ENCODE results near the gene SETDB2. TPM values are rescaled to one million over a fixed set of nuclear protein-coding genes. Genes with fewer than 3 reads are reported as not detected.

SETDB2 gene
- total and polyA plus RNA-seq, 2 of the 13 experiments (the other 11 are each of a cell fraction or from before 2014, with no cell fraction given), result 8.1 to 8.7 TPM

DNA sequence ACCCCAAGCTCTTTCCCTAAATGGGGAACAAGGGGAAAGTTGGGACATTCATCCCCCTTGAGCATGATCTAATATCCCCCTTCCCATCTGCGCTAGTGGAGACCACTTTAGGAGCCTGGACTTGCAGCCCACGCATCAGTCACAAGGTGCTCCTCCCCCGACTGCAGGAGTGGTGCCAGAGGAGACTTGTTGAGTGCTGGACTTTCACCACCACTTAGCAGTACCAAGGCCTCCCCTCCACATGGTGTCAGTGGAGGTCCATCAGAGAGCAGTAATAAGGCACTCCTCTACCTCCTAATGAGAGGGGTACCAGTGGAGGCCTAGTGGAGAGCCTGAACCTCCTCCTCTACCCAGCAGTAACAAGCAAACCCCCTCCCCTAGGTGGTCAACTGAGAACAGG, 22.7 kb upstream of the SETDB2 start (continued):
- TF ChIP-seq ZNF562 (CRISPR knock-in tag; IDR thresholded peaks at IDR 0.05; ENCODE audit: borderline replicate concordance), result no peak
- no peak for TF ChIP-seq CHD2 (IDR thresholded peaks at IDR 0.05; ENCODE audit: low read depth, low read length)
- TF ChIP-seq HNF4A (CRISPR knock-in tag; IDR thresholded peaks at IDR 0.05), result peak; percentile 50; the same call in 1 of the 2 replicates
- TF ChIP-seq, protein P1, sequence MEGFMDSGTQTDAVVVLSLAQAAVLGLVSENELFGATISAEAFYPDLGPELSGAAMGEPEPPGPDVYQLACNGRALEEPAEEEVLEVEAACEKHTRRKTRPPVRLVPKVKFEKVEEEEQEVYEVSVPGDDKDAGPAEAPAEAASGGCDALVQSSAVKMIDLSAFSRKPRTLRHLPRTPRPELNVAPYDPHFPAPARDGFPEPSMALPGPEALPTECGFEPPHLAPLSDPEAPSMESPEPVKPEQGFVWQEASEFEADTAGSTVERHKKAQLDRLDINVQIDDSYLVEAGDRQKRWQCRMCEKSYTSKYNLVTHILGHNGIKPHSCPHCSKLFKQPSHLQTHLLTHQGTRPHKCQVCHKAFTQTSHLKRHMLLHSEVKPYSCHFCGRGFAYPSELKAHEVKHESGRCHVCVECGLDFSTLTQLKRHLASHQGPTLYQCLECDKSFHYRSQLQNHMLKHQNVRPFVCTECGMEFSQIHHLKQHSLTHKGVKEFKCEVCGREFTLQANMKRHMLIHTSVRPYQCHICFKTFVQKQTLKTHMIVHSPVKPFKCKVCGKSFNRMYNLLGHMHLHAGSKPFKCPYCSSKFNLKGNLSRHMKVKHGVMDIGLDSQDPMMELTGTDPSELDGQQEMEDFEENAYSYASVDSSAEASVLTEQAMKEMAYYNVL (CRISPR knock-in tag; IDR thresholded peaks at IDR 0.05; ENCODE audit: borderline replicate concordance), result no peak
- TF ChIP-seq, protein P2, sequence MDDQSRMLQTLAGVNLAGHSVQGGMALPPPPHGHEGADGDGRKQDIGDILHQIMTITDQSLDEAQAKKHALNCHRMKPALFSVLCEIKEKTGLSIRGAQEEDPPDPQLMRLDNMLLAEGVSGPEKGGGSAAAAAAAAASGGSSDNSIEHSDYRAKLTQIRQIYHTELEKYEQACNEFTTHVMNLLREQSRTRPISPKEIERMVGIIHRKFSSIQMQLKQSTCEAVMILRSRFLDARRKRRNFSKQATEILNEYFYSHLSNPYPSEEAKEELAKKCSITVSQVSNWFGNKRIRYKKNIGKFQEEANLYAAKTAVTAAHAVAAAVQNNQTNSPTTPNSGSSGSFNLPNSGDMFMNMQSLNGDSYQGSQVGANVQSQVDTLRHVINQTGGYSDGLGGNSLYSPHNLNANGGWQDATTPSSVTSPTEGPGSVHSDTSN (CRISPR knock-in tag; IDR thresholded peaks at IDR 0.05; ENCODE audit: borderline replicate concordance), result no peak
- TF ChIP-seq AKAP8 (CRISPR knock-in tag; IDR thresholded peaks at IDR 0.05), result no peak
- TF ChIP-seq ZNF329 (CRISPR knock-in tag; IDR thresholded peaks at IDR 0.05; ENCODE audit: low read depth), result no peak
- no peak for TF ChIP-seq SIN3B (IDR thresholded peaks at IDR 0.05; ENCODE audit: low read length)
- TF ChIP-seq ZNF652 (CRISPR knock-in tag; IDR thresholded peaks at IDR 0.05; ENCODE audit: borderline replicate concordance, low read depth), result no peak; the same call in 1 of the 2 replicates
- 0 out of 2 replicates have a peak, but pooled peaks have one; percentile 38 for TF ChIP-seq ZNF350 (CRISPR knock-in tag; IDR thresholded peaks at IDR 0.05; ENCODE audit: borderline replicate concordance, low read depth)
- TF ChIP-seq NFE2L2 (IDR thresholded peaks at IDR 0.05; ENCODE audit: low read length), result no peak
- no peak for TF ChIP-seq GPN1 (CRISPR knock-in tag; IDR thresholded peaks at IDR 0.05; ENCODE audit: borderline replicate concordance)
- TF ChIP-seq, protein P3, sequence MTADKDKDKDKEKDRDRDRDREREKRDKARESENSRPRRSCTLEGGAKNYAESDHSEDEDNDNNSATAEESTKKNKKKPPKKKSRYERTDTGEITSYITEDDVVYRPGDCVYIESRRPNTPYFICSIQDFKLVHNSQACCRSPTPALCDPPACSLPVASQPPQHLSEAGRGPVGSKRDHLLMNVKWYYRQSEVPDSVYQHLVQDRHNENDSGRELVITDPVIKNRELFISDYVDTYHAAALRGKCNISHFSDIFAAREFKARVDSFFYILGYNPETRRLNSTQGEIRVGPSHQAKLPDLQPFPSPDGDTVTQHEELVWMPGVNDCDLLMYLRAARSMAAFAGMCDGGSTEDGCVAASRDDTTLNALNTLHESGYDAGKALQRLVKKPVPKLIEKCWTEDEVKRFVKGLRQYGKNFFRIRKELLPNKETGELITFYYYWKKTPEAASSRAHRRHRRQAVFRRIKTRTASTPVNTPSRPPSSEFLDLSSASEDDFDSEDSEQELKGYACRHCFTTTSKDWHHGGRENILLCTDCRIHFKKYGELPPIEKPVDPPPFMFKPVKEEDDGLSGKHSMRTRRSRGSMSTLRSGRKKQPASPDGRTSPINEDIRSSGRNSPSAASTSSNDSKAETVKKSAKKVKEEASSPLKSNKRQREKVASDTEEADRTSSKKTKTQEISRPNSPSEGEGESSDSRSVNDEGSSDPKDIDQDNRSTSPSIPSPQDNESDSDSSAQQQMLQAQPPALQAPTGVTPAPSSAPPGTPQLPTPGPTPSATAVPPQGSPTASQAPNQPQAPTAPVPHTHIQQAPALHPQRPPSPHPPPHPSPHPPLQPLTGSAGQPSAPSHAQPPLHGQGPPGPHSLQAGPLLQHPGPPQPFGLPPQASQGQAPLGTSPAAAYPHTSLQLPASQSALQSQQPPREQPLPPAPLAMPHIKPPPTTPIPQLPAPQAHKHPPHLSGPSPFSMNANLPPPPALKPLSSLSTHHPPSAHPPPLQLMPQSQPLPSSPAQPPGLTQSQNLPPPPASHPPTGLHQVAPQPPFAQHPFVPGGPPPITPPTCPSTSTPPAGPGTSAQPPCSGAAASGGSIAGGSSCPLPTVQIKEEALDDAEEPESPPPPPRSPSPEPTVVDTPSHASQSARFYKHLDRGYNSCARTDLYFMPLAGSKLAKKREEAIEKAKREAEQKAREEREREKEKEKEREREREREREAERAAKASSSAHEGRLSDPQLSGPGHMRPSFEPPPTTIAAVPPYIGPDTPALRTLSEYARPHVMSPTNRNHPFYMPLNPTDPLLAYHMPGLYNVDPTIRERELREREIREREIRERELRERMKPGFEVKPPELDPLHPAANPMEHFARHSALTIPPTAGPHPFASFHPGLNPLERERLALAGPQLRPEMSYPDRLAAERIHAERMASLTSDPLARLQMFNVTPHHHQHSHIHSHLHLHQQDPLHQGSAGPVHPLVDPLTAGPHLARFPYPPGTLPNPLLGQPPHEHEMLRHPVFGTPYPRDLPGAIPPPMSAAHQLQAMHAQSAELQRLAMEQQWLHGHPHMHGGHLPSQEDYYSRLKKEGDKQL (CRISPR knock-in tag; IDR thresholded peaks at IDR 0.05; ENCODE audit: low read depth), result no peak
- TF ChIP-seq, protein P4, sequence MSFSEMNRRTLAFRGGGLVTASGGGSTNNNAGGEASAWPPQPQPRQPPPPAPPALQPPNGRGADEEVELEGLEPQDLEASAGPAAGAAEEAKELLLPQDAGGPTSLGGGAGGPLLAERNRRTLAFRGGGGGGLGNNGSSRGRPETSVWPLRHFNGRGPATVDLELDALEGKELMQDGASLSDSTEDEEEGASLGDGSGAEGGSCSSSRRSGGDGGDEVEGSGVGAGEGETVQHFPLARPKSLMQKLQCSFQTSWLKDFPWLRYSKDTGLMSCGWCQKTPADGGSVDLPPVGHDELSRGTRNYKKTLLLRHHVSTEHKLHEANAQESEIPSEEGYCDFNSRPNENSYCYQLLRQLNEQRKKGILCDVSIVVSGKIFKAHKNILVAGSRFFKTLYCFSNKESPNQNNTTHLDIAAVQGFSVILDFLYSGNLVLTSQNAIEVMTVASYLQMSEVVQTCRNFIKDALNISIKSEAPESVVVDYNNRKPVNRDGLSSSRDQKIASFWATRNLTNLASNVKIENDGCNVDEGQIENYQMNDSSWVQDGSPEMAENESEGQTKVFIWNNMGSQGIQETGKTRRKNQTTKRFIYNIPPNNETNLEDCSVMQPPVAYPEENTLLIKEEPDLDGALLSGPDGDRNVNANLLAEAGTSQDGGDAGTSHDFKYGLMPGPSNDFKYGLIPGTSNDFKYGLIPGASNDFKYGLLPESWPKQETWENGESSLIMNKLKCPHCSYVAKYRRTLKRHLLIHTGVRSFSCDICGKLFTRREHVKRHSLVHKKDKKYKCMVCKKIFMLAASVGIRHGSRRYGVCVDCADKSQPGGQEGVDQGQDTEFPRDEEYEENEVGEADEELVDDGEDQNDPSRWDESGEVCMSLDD (CRISPR knock-in tag; IDR thresholded peaks at IDR 0.05; ENCODE audit: borderline replicate concordance), result no peak
- TF ChIP-seq KLF15 (CRISPR knock-in tag; IDR thresholded peaks at IDR 0.05; ENCODE audit: borderline replicate concordance), result no peak
- no peak for TF ChIP-seq ZNF83 (CRISPR knock-in tag; IDR thresholded peaks at IDR 0.05; ENCODE audit: borderline replicate concordance)
- TF ChIP-seq HDAC2 (CRISPR knock-in tag; IDR thresholded peaks at IDR 0.05), result no peak
- TF ChIP-seq ZNF484 (CRISPR knock-in tag; IDR thresholded peaks at IDR 0.05; ENCODE audit: borderline replicate concordance, low read depth), result no peak
- no peak for TF ChIP-seq ZNF232 (CRISPR knock-in tag; IDR thresholded peaks at IDR 0.05; ENCODE audit: borderline replicate concordance)
- TF ChIP-seq NFYC (CRISPR knock-in tag; IDR thresholded peaks at IDR 0.05), result no peak
